ENCODE measurements around the gene IGSF9. TPM values are rescaled to one million over a fixed set of nuclear protein-coding genes. Genes with fewer than 3 reads are reported as not detected.

IGSF9 gene
- polyA plus RNA-seq, 1 experiment, result not detected

GRCh38 chr1:159921700-159922504, 23.5 kb downstream of the IGSF9 start:
- TF ChIP-seq CTCF (IDR thresholded peaks at IDR 0.05; ENCODE audit: insufficient read depth, low read depth, low read length), result no peak
- peak overlapping the region; percentile 81 for H3K4me3 ChIP-seq (ENCODE audit: low read depth, low read length)
- ChIA-PET POLR2A (no interaction called here), CTCF (interaction anchor here (0.9 to 39.5 kb wide), 7 partner anchors 15 to 164 kb away, joined by 3 to 889 read pairs (median 3); no protein-coding TSS in a partner anchor)
- H3K27me3 ChIP-seq (ENCODE audit: control insufficient read depth, insufficient read depth, low read length), result no peaks in the 10 kb centered on the region
- DNase-seq (ENCODE audit: low read depth), result no peak
- H3K36me3 ChIP-seq (ENCODE audit: control insufficient read depth, insufficient read depth, low read length), result peaks cover 21% of the 10 kb centered on the region

- Histone ChIP-seq H3K4me3 (ENCODE audit: low read depth, low read length) (no peak overlapping the region), H3K27me3 (ENCODE audit: control insufficient read depth, insufficient read depth, low read length) (no peaks in the 10 kb centered on the region), H3K36me3 (ENCODE audit: control insufficient read depth, insufficient read depth, low read length) (peaks cover 21% of the 10 kb centered on the region)
- ChIA-PET POLR2A (no interaction called here), CTCF (interaction anchor here (0.9 to 39.5 kb wide), 6 partner anchors 16 to 123 kb away, joined by 3 to 889 read pairs (median 3); no protein-coding TSS in a partner anchor)
- TF ChIP-seq CTCF (IDR thresholded peaks at IDR 0.05; ENCODE audit: insufficient read depth, low read depth, low read length), result no peak
- no peak for DNase-seq (ENCODE audit: low read depth)
These were observed 24.2 kb downstream of the IGSF9 start for GRCh38 chr1:159921251-159921650.

GRCh38 chr1:159920651-159921050, 24.8 kb downstream of the IGSF9 start:
- H3K36me3 ChIP-seq (ENCODE audit: control insufficient read depth, insufficient read depth, low read length), result peaks cover 21% of the 10 kb centered on the region
- CTCF ChIA-PET, result interaction anchor here (0.8 to 39.5 kb wide), 3 partner anchors 9 to 122 kb away, joined by 4 to 889 read pairs (median 4); no protein-coding TSS in a partner anchor
- POLR2A ChIA-PET, result no interaction called here
- no peak overlapping the region for H3K4me3 ChIP-seq (ENCODE audit: low read depth, low read length)
- no peaks in the 10 kb centered on the region for H3K27me3 ChIP-seq (ENCODE audit: control insufficient read depth, insufficient read depth, low read length)
- DNase-seq (ENCODE audit: low read depth), result no peak
- TF ChIP-seq CTCF (IDR thresholded peaks at IDR 0.05; ENCODE audit: insufficient read depth, low read depth, low read length), result no peak

GRCh38 chr1:159920202-159920601, 25.2 kb downstream of the IGSF9 start:
- peaks cover 21% of the 10 kb centered on the region for H3K36me3 ChIP-seq (ENCODE audit: control insufficient read depth, insufficient read depth, low read length)
- H3K27me3 ChIP-seq (ENCODE audit: control insufficient read depth, insufficient read depth, low read length), result no peaks in the 10 kb centered on the region
- DNase-seq (ENCODE audit: low read depth), result no peak
- CTCF ChIA-PET, result interaction anchor here (0.8 to 39.5 kb wide), 3 partner anchors 8 to 121 kb away, joined by 4 to 889 read pairs (median 4); no protein-coding TSS in a partner anchor
- no peak for TF ChIP-seq CTCF (IDR thresholded peaks at IDR 0.05; ENCODE audit: insufficient read depth, low read depth, low read length)
- POLR2A ChIA-PET, result no interaction called here
- no peak overlapping the region for H3K4me3 ChIP-seq (ENCODE audit: low read depth, low read length)

GRCh38 chr1:159919236-159919865, 26.1 kb downstream of the IGSF9 start:
- ChIA-PET CTCF (interaction anchor here (0.6 kb wide), 1 partner anchor 19 kb away, joined by 3 read pairs; no protein-coding TSS in a partner anchor), POLR2A (no interaction called here)
- no peak for DNase-seq (ENCODE audit: low read depth)
- H3K27me3 ChIP-seq (ENCODE audit: control insufficient read depth, insufficient read depth, low read length), result no peaks in the 10 kb centered on the region
- H3K4me3 ChIP-seq (ENCODE audit: low read depth, low read length), result no peak overlapping the region
- TF ChIP-seq CTCF (IDR thresholded peaks at IDR 0.05; ENCODE audit: insufficient read depth, low read depth, low read length), result no peak
- peaks cover 21% of the 10 kb centered on the region for H3K36me3 ChIP-seq (ENCODE audit: control insufficient read depth, insufficient read depth, low read length)

Measured in BJ (cell line).